Fibroblast of lung (primary cell): ENCODE data around the gene CXCL6. TPM values are rescaled to one million over a fixed set of nuclear protein-coding genes. Genes with fewer than 3 reads are reported as not detected.

Source experiments
- DNase-seq, 2 donors: peaks; one replicate each; pipeline versions ENCODE4 v3.0.0 to v3.0.0-alpha.2; 2010; ENCODE audit warnings: low read depth in 2 of 2
- H2AFZ ChIP-seq: 2 replicates; pipeline ENCODE4 v1.5.1; 2012; ENCODE audit warnings: low read length, control low read depth, inconsistent platforms
- H3K27ac ChIP-seq: 2 replicates; pipeline ENCODE4 v1.5.1; 2011; ENCODE audit warnings: low read length, control low read depth; ENCODE audit not compliant: insufficient read depth
- H3K27me3 ChIP-seq: 2 replicates; pipeline ENCODE4 v1.5.1; 2011; ENCODE audit warnings: mild to moderate bottlenecking, low read length; ENCODE audit not compliant: control insufficient read depth, insufficient read depth
- H3K36me3 ChIP-seq: 2 replicates; pipeline ENCODE4 v1.5.1; 2011; ENCODE audit warnings: low read length; ENCODE audit not compliant: control insufficient read depth, insufficient read depth
- H3K4me1 ChIP-seq: 2 replicates; pipeline ENCODE4 v1.5.1; 2011; ENCODE audit warnings: low read length; ENCODE audit not compliant: control insufficient read depth, insufficient read depth; ENCODE audit errors: extremely low read depth
- H3K4me2 ChIP-seq: 2 replicates; pipeline ENCODE4 v1.5.1; 2011; ENCODE audit warnings: low read length, control low read depth; ENCODE audit not compliant: insufficient read depth; ENCODE audit errors: extremely low read depth
- H3K4me3 ChIP-seq, 4 experiments: fragments of 200-600 bp in 1 of 4; sonication (generic) in 1 of 4; replicated peaks in 1 of 4; 2 replicates each; pipeline ENCODE4 v1.5.1; 2011 to 2016; ENCODE audit warnings: low read length in 4 of 4, low read depth in 3 of 4, mild to moderate bottlenecking in 3 of 4, control low read depth in 2 of 4, inconsistent platforms in 1 of 4, mixed read lengths in 1 of 4; ENCODE audit not compliant: insufficient read depth in 1 of 4; ENCODE audit errors: control extremely low read depth in 1 of 4
- H3K79me2 ChIP-seq: 2 replicates; pipeline ENCODE4 v1.5.1; 2012; ENCODE audit warnings: mild to moderate bottlenecking, low read length, inconsistent platforms; ENCODE audit not compliant: control insufficient read depth, insufficient read depth
- H3K9ac ChIP-seq: 2 replicates; pipeline ENCODE4 v1.5.1; 2011; ENCODE audit warnings: mild to moderate bottlenecking, low read length, control low read depth; ENCODE audit not compliant: insufficient read depth
- H3K9me3 ChIP-seq: 2 replicates; pipeline ENCODE4 v1.5.1; 2012; ENCODE audit warnings: low read depth, low read length; ENCODE audit not compliant: control insufficient read depth, insufficient read depth
- H4K20me1 ChIP-seq: 2 replicates; pipeline ENCODE4 v1.5.1; 2011; ENCODE audit warnings: low read length; ENCODE audit not compliant: control insufficient read depth, insufficient read depth; ENCODE audit errors: extremely low read depth
- CTCF ChIP-seq, 2 donors: IDR thresholded peaks in 1 of 2; conservative IDR thresholded peaks in 1 of 2; 1 replicate in 1 of 2; 2 replicates in 1 of 2; pipeline ENCODE4 v1.5.1; 2011 to 2012; ENCODE audit warnings: low read length in 2 of 2, control low read depth in 1 of 2, inconsistent platforms in 1 of 2, low read depth in 1 of 2, mild to moderate bottlenecking in 1 of 2
- EZH2 ChIP-seq: IDR thresholded peaks from 2 replicates; pipeline ENCODE4 v1.5.1; 2012; ENCODE audit warnings: low read length, control low read depth, mild to moderate bottlenecking; ENCODE audit errors: missing control alignments
- polyA plus RNA-seq, 2 donors: library from polyadenylated mRNA; depleted of rRNA in 1 of 2; stranded (reverse) in 1 of 2; unstranded in 1 of 2; fragments of >200 nt; gene quantifications; 2 replicates each; pipeline ENCODE4 v1.2.1, GENCODE V29; 2011 to 2012; ENCODE audit warnings: missing spikeins in 1 of 2
- total RNA-seq: library from RNA; depleted of rRNA; stranded (reverse); fragments of >200 nt; gene quantifications from 2 replicates; pipeline ENCODE4 v1.2.1, GENCODE V29; 2014

Gene CXCL6
- total and polyA plus RNA-seq, 2 donors (not counting 1 experiment from before 2014, with no cell fraction given) = 0.17 to 0.66 TPM

GRCh38 chr4:73860181-73860580, 23.7 kb downstream of the CXCL6 start:
- Histone ChIP-seq H3K4me2 (no peak overlapping the region), H2AFZ (no peak overlapping the region), H3K4me3 (no peak overlapping the region), H3K4me1 (no peaks in the 10 kb centered on the region), H3K9ac (no peak overlapping the region), H3K36me3 (no peaks in the 10 kb centered on the region), H3K79me2 (no peaks in the 10 kb centered on the region), H3K27ac (no peak overlapping the region), H3K27me3 (no peaks in the 10 kb centered on the region), H4K20me1 (no peaks in the 10 kb centered on the region), H3K9me3 (no peaks in the 10 kb centered on the region)
- TF ChIP-seq CTCF (conservative IDR thresholded peaks at IDR 0.05 in 1 of 2, IDR thresholded peaks at IDR 0.05 in 1 of 2; ENCODE audit: low read depth in 1 of 2, low read length in 2 of 2) (no peak), EZH2 (no peak)
- DNase-seq = no peak

GRCh38 chr4:73860917-73861316, 24.4 kb downstream of the CXCL6 start:
- no peaks in the 10 kb centered on the region for H3K27me3 ChIP-seq
- H2AFZ ChIP-seq = no peak overlapping the region
- no peak overlapping the region for H3K4me3 ChIP-seq
- H3K4me1 ChIP-seq = no peaks in the 10 kb centered on the region
- H3K79me2 ChIP-seq = no peaks in the 10 kb centered on the region
- DNase-seq = no peak
- no peak overlapping the region for H3K27ac ChIP-seq
- TF ChIP-seq CTCF (conservative IDR thresholded peaks at IDR 0.05 in 1 of 2, IDR thresholded peaks at IDR 0.05 in 1 of 2; ENCODE audit: low read depth in 1 of 2, low read length in 2 of 2) (no peak), EZH2 (no peak)
- H3K4me2 ChIP-seq = no peak overlapping the region
- H3K9ac ChIP-seq = no peak overlapping the region
- no peaks in the 10 kb centered on the region for H3K36me3 ChIP-seq
- H4K20me1 ChIP-seq = no peaks in the 10 kb centered on the region
- no peaks in the 10 kb centered on the region for H3K9me3 ChIP-seq

- no peaks in the 10 kb centered on the region for H3K79me2 ChIP-seq
- no peak overlapping the region for H2AFZ ChIP-seq
- TF ChIP-seq CTCF (conservative IDR thresholded peaks at IDR 0.05 in 1 of 2, IDR thresholded peaks at IDR 0.05 in 1 of 2; ENCODE audit: low read depth in 1 of 2, low read length in 2 of 2) = no peak
- no peak for TF ChIP-seq EZH2
- no peak overlapping the region for H3K9ac ChIP-seq
- H3K4me1 ChIP-seq = no peaks in the 10 kb centered on the region
- H3K9me3 ChIP-seq = no peaks in the 10 kb centered on the region
- H3K4me2 ChIP-seq = no peak overlapping the region
- no peak overlapping the region for H3K4me3 ChIP-seq
- peak; percentile 45 to 47 for DNase-seq
- no peaks in the 10 kb centered on the region for H3K36me3 ChIP-seq
- no peaks in the 10 kb centered on the region for H4K20me1 ChIP-seq
- H3K27me3 ChIP-seq = no peaks in the 10 kb centered on the region
- no peak overlapping the region for H3K27ac ChIP-seq
Measured at GRCh38 chr4:73862322-73862721, 25.8 kb downstream of the CXCL6 start.
